ENCODE measurements around the gene KRT6C.

GRCh38 chr12:52469853-52470252 lies 3.8 kb downstream of the KRT6C start:
- TF ChIP-seq POLR2A (IDR thresholded peaks at IDR 0.05) (no peak), CTCF (IDR thresholded peaks at IDR 0.05) (no peak)

Data from right lobe of liver (tissue), 4 donors.